Suprapubic skin (tissue), 4 donors: ENCODE results near the gene LRP8.

Experiments
- EP300 ChIP-seq: sonication (generic); formaldehyde crosslinking; IDR thresholded peaks from one replicate; pipeline ENCODE4 v1.6.1; 2017; ENCODE audit warnings: antibody characterized with exemption
- POLR2A ChIP-seq, 2 donors: fragments of 450-650 bp; IDR thresholded peaks; one replicate each; pipeline ENCODE4 v1.6.1; 2017; ENCODE audit warnings: antibody characterized with exemption in 2 of 2, mild to moderate bottlenecking in 2 of 2, moderate library complexity in 2 of 2
- POLR2AphosphoS5 ChIP-seq, 3 donors: sonication (generic); formaldehyde crosslinking; IDR thresholded peaks; one replicate each; pipeline ENCODE4 v1.6.1; 2017; ENCODE audit warnings: antibody characterized with exemption in 3 of 3
- TF ChIP-seq, protein P1 (sequence below), 2 donors: fragments of 200-600 bp in 1 of 2; fragments of 450-650 bp in 1 of 2; sonication (generic) in 1 of 2; IDR thresholded peaks; one replicate each; pipeline ENCODE4 v1.5.1; 2016 to 2019; ENCODE audit warnings: antibody characterized with exemption in 2 of 2, mild to moderate bottlenecking in 1 of 2, moderate library complexity in 1 of 2

DNA sequence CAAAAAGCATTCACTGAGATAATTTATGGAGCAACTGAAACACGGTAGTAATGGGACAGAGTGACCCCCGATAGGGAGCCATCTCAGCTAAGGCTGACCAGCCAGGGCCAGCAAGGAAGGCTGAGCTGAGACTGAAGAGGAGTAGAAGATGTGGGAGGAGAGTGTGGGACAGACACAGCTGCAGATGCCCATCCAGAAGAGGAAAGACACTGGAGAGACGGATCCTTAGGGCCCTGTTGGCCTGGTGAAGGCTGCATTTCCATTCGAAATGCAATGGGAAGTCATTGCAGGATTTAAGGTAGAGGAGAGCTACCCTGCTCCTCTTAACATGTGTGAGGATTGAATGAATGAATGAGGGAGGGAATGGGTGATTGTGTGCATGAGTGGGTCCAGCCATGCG lies 44.0 kb upstream of the LRP8 start:
- TF ChIP-seq POLR2AphosphoS5 (IDR thresholded peaks at IDR 0.05) (no peak), POLR2A (IDR thresholded peaks at IDR 0.05) (no peak), EP300 (no peak)
- TF ChIP-seq, protein P1, sequence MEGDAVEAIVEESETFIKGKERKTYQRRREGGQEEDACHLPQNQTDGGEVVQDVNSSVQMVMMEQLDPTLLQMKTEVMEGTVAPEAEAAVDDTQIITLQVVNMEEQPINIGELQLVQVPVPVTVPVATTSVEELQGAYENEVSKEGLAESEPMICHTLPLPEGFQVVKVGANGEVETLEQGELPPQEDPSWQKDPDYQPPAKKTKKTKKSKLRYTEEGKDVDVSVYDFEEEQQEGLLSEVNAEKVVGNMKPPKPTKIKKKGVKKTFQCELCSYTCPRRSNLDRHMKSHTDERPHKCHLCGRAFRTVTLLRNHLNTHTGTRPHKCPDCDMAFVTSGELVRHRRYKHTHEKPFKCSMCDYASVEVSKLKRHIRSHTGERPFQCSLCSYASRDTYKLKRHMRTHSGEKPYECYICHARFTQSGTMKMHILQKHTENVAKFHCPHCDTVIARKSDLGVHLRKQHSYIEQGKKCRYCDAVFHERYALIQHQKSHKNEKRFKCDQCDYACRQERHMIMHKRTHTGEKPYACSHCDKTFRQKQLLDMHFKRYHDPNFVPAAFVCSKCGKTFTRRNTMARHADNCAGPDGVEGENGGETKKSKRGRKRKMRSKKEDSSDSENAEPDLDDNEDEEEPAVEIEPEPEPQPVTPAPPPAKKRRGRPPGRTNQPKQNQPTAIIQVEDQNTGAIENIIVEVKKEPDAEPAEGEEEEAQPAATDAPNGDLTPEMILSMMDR (IDR thresholded peaks at IDR 0.05), result no peak
